Lung (tissue), 12 donors: ENCODE results near the gene HM13. TPM values are rescaled to one million over a fixed set of nuclear protein-coding genes. Genes with fewer than 3 reads are reported as not detected.
A peak's percentile ranks its signal among the peaks of the same experiment; 100 is the strongest.
"Not testable (repeated sequence)": the region's sequence is repeated elsewhere in the genome, so short reads cannot be mapped to it uniquely, and the experiment has no call there.

Experiments
- ATAC-seq: fragments of 200-7000 bp; cut with Tn5 transposase; one replicate; pipeline ENCODE4 v1.9.1; 2020; ENCODE audit warnings: moderate number of reproducible peaks; ENCODE audit not compliant: insufficient read depth, low FRiP score
- DNase-seq, 3 donors: peaks; one replicate each; pipeline ENCODE4 v3.0.0-alpha.2; 2013 to 2017
- H3K27ac ChIP-seq, 2 donors: one replicate each; pipeline ENCODE4 v1.5.1; 2013; ENCODE audit warnings: mild to moderate bottlenecking in 2 of 2, moderate library complexity in 2 of 2, control low read depth in 1 of 2, inconsistent platforms in 1 of 2, low read depth in 1 of 2, low read length in 1 of 2
- H3K27me3 ChIP-seq, 3 donors: one replicate each; pipeline ENCODE4 v1.5.1; 2013; ENCODE audit warnings: low read length in 2 of 3; ENCODE audit not compliant: control insufficient read depth in 3 of 3, insufficient read depth in 3 of 3
- H3K36me3 ChIP-seq, 4 donors: one replicate each; pipeline ENCODE4 v1.5.1; 2013; ENCODE audit warnings: low read length in 4 of 4, mild to moderate bottlenecking in 1 of 4, moderate library complexity in 1 of 4; ENCODE audit not compliant: control insufficient read depth in 4 of 4, insufficient read depth in 4 of 4
- H3K4me1 ChIP-seq, 5 donors: one replicate each; pipeline ENCODE4 v1.5.1; 2013; ENCODE audit warnings: low read length in 5 of 5, mild to moderate bottlenecking in 2 of 5, moderate library complexity in 1 of 5; ENCODE audit not compliant: control insufficient read depth in 5 of 5, insufficient read depth in 5 of 5
- H3K4me3 ChIP-seq: one replicate; pipeline ENCODE4 v1.5.1; 2013; ENCODE audit warnings: mild to moderate bottlenecking, control low read depth, moderate library complexity
- H3K9ac ChIP-seq, 2 donors: one replicate each; pipeline ENCODE4 v1.5.1; 2013; ENCODE audit warnings: low read length in 2 of 2, control low read depth in 1 of 2; ENCODE audit not compliant: insufficient read depth in 1 of 2
- H3K9me3 ChIP-seq, 4 donors: one replicate each; pipeline ENCODE4 v1.5.1; 2013; ENCODE audit warnings: low read length in 3 of 4, mild to moderate bottlenecking in 1 of 4, moderate library complexity in 1 of 4; ENCODE audit not compliant: control insufficient read depth in 4 of 4, insufficient read depth in 3 of 4
- WGBS, 2 donors: extraction: QIAGEN DNeasy Blood & Tissue Kit; methylation state at CpG; one replicate each; pipeline ENCODE4 v1.1.7; 2013; 5-methylcytosine and 5-hydroxymethylcytosine counted together
- polyA plus RNA-seq, 2 donors: library from polyadenylated mRNA; stranded (reverse); fragments of 200-250 nt; gene quantifications; one replicate each; pipeline ENCODE4 v1.2.1, GENCODE V29; 2013
- total RNA-seq, 2 donors: library from RNA; depleted of rRNA in 1 of 2; stranded (reverse); fragments of >200 nt in 1 of 2; gene quantifications; one replicate each; pipeline ENCODE4 v1.2.1, GENCODE V29; 2014 to 2021
- TF ChIP-seq, protein P1 (sequence below): IDR thresholded peaks from 2 replicates; pipeline ENCODE4 v1.5.1; 2012; ENCODE audit warnings: mild to moderate bottlenecking; ENCODE audit errors: control extremely low read depth, extremely low read depth
- donor health status: control.
- donor health status: control.
- donor health status: Bipolar disorder and iron deficiency.
- donor health status: healthy.
- donor health status: DM: yes; HTN: yes; CAD: no.

HM13 gene
- total and polyA plus RNA-seq, 4 donors: 53.5 to 249 (median 205) TPM

DNA sequence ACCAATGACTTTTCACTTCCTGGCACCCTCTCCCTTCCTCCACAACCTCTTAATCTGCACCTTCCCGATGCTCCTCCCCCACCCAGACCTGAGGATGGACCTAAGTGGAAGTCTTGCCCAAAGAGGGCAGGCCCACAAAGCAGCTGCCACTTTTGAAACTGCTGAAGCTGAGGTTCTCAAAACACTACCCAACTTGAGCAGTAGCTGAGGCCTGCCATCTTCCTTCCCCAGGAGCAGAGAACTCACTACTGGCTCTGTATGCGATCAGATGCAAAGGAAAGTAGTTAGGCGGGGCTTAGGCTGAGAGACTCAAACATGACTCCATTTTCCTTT, 1.5 kb downstream of the HM13 start:
- H3K9me3 ChIP-seq: no peaks in the 10 kb centered on the region
- H3K4me1 ChIP-seq: peaks cover 11 to 18% (median 16%) of the 10 kb centered on the region in 5 donors
- peak overlapping the region in 1 of 2 donors; percentile 23 for H3K27ac ChIP-seq
- DNase-seq (no peak), ATAC-seq (no peak)
- TF ChIP-seq, protein P1, sequence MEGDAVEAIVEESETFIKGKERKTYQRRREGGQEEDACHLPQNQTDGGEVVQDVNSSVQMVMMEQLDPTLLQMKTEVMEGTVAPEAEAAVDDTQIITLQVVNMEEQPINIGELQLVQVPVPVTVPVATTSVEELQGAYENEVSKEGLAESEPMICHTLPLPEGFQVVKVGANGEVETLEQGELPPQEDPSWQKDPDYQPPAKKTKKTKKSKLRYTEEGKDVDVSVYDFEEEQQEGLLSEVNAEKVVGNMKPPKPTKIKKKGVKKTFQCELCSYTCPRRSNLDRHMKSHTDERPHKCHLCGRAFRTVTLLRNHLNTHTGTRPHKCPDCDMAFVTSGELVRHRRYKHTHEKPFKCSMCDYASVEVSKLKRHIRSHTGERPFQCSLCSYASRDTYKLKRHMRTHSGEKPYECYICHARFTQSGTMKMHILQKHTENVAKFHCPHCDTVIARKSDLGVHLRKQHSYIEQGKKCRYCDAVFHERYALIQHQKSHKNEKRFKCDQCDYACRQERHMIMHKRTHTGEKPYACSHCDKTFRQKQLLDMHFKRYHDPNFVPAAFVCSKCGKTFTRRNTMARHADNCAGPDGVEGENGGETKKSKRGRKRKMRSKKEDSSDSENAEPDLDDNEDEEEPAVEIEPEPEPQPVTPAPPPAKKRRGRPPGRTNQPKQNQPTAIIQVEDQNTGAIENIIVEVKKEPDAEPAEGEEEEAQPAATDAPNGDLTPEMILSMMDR: no peak
- peak overlapping the region in 1 of 2 donors; percentile 81 for H3K9ac ChIP-seq
- peaks cover 0 to 12% (median 8%) of the 10 kb centered on the region in 4 donors for H3K36me3 ChIP-seq
- peak overlapping the region; percentile 85 for H3K4me3 ChIP-seq
- H3K27me3 ChIP-seq: no peaks in the 10 kb centered on the region
- 58 to 69% methylated on average over 3 of the region's 3 CpGs for WGBS, 2 donors

DNA sequence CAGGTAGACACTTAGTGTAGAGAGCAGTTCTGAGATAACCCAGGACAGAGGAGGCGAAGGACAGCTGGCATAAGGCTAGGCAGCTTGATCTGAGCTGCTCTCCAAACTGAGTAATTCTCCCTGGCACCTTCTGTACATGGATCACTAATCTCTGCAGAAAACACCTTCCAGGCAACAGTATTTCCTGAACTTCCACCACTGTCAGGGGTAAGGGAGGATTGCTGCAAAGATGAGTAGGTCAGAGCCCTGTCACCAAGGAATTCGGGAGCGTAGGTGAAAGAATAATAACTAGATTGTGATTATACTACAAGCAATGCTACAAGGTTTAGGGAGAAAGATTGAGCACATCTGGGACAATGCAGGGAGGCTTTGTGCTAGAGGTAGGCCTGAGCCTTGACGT, 1.9 kb downstream of the HM13 start:
- 90 to 95% methylated on average over 4 of the region's 4 CpGs for WGBS, 2 donors
- peaks cover 11 to 19% (median 16%) of the 10 kb centered on the region in 5 donors for H3K4me1 ChIP-seq
- peaks cover 0 to 13% (median 9%) of the 10 kb centered on the region in 4 donors for H3K36me3 ChIP-seq
- no peaks in the 10 kb centered on the region for H3K9me3 ChIP-seq
- TF ChIP-seq, protein P1: no peak
- H3K9ac ChIP-seq: peak overlapping the region in 1 of 2 donors; percentile 63
- no peak overlapping the region for H3K4me3 ChIP-seq
- no peak overlapping the region for H3K27ac ChIP-seq
- ATAC-seq (no peak), DNase-seq (no peak)
- H3K27me3 ChIP-seq: no peaks in the 10 kb centered on the region

DNA sequence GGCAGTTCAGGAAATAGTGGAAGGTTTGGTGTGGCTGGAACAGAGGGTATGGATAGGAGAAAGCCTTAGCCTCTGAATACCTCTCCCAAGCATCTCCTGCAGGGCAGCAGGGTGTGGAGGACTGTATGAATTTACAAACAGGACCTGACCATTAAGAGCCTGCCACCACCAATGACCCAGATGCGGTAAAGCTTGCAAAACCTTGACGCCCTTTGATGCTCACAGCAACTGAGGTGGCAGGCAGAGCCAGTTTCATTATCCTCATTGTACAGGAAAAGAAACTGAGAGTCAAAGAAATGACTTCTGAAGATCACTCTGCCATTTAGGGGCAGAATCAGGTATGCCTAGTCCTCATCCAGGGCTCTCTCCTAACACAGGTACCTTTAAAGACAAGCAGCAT, 2.4 kb downstream of the HM13 start:
- Histone ChIP-seq H3K9ac (no peak overlapping the region), H3K9me3 (no peaks in the 10 kb centered on the region), H3K4me1 (peaks cover 11 to 19% (median 16%) of the 10 kb centered on the region in 5 donors), H3K27me3 (no peaks in the 10 kb centered on the region), H3K27ac (no peak overlapping the region), H3K4me3 (no peak overlapping the region), H3K36me3 (peaks cover 0 to 13% (median 9%) of the 10 kb centered on the region in 4 donors)
- ATAC-seq (no peak), DNase-seq (no peak)
- TF ChIP-seq, protein P1: no peak
- WGBS, 2 donors: 72 to 76% methylated on average over 2 of the region's 2 CpGs

DNA sequence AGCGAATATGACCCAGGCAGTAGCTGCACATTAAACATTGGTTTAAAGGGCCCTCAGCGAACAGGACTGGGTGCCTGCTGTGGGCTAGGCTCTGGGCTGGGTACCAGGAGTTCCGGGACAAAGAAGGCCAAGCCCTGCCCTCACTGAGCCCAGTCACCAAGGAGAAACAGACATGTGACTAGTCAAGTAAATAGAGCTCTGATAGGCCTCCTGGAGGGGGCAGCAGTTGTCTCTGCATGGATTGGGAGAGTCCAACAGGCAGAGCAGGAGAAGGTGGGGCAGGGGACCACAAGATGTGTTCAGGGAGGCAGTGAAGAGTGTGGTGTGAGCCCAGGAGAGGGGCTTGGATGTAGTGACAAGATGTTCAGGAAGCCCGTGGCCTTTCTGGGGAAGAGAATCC, 3.1 kb downstream of the HM13 start:
- TF ChIP-seq, protein P1: no peak
- ATAC-seq: no peak
- H3K4me1 ChIP-seq: peaks cover 11 to 23% (median 16%) of the 10 kb centered on the region in 5 donors

DNA sequence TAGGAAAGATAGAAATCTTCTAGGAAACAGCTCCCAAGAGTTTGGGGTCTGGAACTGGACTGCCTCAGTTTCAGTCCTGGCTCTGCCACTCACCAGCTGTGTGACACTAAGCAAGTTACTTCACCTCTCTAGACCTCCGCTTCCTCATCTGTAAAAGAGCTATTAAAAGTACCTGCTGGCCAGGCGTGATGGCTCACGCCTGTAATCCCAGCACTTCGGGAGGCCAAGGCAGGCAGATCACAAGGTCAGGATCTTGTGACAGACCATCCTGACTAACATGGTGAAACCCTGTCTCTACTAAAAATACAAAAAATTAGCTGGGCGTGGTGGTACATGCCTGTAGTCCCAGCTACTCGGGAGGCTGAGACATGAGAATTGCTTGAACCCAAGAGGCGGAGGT, 7.0 kb downstream of the HM13 start:
- not testable (repeated sequence) for H3K9ac ChIP-seq, DNase-seq, H3K27ac ChIP-seq, ATAC-seq, H3K9me3 ChIP-seq, H3K27me3 ChIP-seq, H3K4me3 ChIP-seq
- WGBS, 2 donors: 30 to 69% methylated on average over 7 of the region's 7 CpGs
- Histone ChIP-seq H3K4me1 (peaks cover under 1 to 18% (median 5%) of the 10 kb centered on the region in 5 donors), H3K36me3 (peaks cover 0 to 15% (median 14%) of the 10 kb centered on the region in 4 donors)

More for the DNA sequence above, 3.1 kb downstream of the HM13 start:
- no peak for DNase-seq
- Histone ChIP-seq H3K9ac (no peak overlapping the region), H3K4me3 (no peak overlapping the region), H3K27ac (peak overlapping the region in 1 of 2 donors; percentile 9), H3K36me3 (peaks cover 0 to 13% (median 11%) of the 10 kb centered on the region in 4 donors), H3K27me3 (no peaks in the 10 kb centered on the region), H3K9me3 (no peaks in the 10 kb centered on the region)
- 69 to 75% methylated on average over 4 of the region's 4 CpGs for WGBS, 2 donors
